ENCODE data around the gene INPP5E.

INPP5E gene

DNA sequence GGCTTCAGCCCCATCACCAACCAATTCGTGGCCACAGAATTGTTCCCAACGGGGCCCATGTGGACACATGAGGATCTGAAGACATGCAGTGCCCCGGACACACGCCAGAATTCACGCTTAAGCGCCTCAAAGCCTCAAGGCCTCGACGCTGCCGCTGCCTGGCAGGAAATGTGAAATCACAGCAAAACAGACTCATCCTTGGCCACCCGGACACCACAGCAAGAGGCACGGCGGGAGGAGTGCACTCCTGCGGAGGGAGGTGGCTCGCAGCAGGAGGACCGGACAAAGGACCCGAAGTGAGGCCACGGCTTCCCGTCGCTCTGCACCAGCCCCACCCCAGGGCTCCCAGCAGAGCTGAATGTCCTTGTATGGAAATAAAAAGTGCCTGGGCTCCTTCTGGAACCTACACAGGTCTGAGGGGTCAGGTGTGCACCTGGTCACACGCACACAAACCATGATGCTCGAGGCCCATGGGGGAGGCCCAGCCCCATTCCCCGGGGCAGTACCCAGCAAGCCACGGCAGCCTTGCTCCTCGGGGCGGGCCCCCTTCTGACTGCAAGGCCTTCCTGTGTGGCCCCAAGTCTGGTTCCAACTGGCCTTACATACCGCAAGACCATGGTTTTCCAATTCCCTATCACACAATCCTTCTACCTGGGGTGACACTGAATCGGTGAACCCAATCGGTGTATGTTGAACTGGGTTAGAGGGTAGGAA lies 33.2 kb upstream of the INPP5E start:
- no peak for DNase-seq

DNA sequence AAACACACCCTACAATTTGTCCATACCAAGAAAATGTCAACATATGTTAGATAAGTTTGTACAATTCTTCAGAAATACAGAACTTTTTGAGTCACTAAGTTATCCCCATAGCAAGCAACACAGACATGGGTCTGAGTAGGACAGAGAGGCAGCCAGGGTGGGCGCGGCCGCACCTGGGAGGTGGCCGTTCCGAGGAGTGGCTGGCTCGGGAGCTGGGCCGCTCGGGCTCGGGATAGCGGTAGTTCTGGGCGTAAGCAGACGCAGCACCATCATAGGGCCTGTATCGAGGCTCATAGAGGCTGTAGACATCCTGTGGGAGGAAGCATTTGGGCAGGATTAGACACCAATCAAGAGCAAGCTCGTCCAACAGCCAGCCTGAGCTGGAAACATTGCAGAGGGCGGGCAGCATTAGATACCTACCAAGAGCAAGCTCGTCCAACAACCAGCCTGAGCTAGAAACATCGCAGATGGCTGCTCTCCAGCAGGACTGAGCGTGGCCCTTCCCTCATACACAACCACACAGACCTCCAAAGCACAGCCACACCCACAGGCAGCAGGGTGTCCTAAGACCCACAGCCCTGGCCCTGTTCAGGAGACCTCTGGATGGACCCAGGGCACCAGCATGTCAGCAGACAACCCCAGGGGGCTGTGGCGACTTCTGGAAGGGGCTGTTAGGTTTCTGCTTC lies 32.3 kb upstream of the INPP5E start:
- no peak for DNase-seq

- DNase-seq = no peak
These were observed 31.3 kb upstream of the INPP5E start for GRCh38 chr9:136470792-136471469.

GRCh38 chr9:136470356-136470755 lies 30.7 kb upstream of the INPP5E start:
- DNase-seq = no peak

GRCh38 chr9:136467766-136468165 lies 28.1 kb upstream of the INPP5E start:
- DNase-seq = no peak

DNA sequence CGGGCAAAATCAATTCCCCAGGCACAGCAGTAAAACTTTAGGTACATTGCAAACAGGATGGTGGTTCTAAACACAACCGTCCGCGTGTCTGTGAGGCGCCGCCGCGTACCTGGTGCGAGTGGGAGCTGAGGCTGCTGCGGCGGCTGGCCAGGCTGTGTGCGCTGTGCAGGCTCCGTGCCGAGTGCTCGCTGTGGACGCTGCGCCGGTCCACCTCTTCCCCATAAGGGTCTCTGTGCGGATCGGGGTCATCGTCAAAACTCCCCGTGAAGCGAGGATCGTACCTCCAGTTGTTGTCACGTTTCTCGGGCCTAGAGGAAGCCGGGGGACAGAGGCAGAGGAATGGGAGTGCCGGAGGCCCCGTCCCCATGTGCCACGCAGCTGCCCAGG lies 26.5 kb upstream of the INPP5E start:
- no peak for DNase-seq

DNA sequence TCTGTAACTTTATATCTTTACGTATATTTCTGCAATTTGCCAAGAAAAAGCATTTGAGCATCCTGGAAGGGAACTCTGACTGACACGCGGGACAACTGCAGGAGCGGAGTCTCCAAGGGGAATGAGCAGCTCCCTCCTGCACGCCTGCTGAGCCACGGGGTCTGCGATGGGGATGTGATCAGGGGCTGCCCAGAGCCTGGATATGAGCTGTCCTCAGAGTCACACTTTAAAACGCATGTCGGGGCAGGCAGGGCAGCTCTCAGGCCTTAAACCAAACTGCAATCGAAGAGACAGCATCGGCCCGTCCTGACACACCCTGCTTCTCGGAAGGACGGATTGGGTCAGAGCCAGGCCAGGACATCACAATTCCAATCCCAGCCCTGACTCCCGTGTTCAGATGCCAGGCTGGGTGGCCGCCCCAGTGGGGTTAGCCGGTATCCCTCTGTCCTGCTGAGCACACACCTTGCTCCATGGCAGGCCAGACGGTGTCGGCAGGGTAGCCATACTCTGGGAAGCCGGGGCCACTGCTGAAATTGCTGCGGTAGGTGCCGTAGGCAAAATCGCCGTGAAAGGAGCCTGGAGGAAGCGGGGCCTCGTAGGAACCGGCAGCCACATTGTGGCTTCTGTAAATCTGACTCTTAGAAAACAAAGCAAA lies 26.0 kb upstream of the INPP5E start:
- DNase-seq = no peak

DNA sequence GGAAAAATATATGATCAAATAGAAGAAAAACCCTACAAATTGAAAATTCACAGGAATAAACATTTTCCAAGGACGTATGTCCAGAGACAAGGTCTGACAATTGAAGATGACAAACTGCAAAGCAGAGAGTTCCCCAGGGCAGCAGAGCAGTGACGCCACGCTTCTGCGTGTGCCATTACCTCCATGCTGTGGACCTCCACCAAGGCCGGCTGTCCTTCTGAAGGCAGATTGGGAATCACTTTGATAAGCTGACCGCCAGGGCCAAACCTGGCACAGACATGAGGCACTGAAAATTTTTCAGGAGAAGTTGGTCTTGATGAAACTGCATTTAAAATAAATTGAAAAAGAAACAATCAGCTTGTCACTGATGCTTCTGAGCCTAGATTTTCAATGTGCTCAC lies 24.6 kb upstream of the INPP5E start:
- DNase-seq = no peak

GRCh38 chr9:136463578-136463977 lies 23.9 kb upstream of the INPP5E start:
- DNase-seq = no peak

DNA sequence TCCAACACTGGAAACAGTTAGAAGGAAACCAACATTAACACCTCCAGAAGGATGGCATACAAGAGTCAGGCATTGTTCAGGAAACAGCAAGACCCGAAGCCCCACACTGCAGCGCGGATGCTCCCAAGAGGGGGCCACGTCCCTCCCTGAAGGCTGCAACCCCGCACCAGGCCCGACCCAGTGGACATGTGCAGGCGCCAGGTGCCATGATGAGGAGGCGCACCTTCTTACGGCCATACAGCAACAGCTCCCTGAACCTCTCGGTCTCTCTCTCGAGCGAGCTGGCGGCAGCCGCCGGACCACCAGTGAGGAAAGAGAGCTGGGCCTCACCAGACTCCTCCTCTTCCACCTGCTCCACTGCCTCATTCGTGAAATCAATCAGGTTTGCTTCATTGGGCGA lies 23.0 kb upstream of the INPP5E start:
- DNase-seq = no peak

DNA sequence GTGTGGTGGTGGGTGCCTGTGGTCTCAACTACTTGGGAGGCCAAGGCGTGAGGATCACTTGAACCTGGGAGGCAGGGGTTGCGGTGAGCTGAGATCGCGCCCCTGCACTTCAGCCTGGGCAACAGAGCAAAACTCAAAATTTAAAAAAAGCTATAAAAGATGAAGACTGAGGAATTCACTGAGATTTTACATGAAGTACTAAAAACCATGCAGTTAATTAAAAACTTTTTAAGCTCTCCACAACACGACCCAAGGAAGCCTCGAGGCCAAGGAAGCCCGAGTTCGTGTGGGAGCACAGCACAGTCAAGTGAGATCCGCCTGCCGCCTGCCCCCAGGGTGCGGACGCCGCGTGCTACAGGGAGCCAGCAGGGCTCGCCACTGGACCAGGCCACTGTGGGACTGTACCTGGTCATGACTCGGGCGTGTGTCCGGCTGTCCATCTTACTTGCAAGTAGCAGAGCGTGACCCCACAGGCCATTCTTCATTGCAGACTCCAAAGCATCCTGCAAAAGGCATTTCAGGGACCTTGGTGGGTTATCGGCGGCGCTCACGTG lies 21.2 kb upstream of the INPP5E start:
- no peak for DNase-seq

DNA sequence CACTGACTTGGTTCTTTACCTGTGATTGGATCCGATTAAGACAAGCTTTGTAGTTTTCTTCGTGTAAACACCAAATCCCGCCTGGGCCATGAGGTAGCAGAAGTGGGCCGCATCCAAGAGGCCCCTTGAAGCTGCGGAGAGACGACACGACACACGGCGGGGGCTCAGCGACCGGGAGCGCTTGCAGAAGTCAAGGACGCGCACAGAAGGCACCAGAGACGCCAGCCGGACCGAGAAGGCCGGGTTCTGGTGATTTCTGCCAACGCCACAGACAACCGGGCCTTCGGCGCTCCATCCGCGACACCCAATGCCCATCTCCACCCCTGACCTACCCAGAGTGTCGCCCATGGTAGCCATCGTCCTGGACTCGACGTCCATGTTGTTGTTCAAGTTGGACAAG lies 19.8 kb upstream of the INPP5E start:
- DNase-seq = no peak

DNA sequence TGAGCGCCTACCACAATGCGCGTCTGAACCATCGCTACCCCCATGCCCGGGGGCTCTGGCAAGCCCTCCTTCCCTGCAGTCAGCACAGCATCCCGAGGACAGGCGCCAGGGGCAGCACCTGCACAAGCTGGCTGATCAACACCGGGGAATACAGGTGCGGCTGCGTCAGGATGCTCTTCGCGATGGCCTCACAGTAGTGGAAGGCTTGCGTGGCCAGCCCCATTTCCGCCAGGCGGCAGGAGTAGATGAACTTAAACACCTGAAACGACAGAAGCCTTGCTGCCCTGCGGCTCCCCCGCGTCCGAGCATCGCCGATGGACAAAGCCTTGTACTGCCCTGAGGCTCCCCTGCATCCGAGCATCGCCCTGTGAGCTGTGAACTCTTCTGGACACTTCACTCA lies 17.7 kb upstream of the INPP5E start:
- DNase-seq = no peak

- DNase-seq = no peak
These were observed 16.6 kb upstream of the INPP5E start for GRCh38 chr9:136456258-136456657.

DNA sequence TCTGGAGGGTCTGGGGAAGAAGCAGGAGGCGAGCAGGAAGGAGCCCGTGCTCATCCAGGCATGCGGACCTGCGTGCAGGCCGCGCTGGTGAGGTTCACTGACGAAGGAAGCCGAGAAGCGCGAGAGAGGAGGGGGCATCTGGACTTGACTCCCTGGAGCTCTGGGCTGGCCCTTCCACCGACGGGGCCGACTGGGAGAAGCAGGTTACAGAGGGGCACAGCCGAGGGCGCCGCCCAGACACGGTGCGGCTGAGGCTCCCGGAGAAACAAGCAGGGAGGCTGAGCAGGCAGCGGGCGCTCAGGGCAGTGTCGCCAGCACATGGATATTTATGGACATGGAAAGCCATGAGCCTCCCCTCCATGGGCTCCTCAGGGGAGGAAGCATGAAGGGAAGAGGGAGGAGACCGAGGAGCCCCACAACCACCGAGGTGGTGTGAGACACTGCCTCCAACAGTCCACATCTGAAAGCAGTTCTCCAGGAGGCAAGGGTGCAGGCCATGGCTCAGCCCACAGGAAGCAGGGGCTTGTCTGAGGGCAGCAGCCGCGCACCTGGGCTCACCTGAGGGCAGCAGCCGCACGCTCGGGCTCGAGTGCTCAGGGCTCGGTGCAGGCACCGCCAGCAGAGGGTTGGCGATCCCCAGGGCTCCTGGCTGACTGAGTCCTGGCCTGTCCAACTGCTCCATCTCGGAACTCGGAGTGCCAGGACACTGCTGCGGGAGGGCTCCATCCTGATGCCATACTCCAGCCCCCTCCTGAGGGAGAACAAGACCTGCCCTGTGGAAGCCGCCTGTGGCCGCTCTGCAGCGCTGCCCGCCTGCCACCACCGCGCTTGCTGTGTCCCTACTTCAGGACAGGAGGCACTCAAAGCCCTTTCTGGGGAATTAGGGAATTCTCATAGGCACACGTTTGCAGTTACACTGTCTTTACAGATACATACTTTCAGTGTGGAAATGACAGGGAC lies 15.7 kb upstream of the INPP5E start:
- DNase-seq = no peak

- no peak for DNase-seq
These were observed 14.6 kb upstream of the INPP5E start for GRCh38 chr9:136454026-136454796.

DNA sequence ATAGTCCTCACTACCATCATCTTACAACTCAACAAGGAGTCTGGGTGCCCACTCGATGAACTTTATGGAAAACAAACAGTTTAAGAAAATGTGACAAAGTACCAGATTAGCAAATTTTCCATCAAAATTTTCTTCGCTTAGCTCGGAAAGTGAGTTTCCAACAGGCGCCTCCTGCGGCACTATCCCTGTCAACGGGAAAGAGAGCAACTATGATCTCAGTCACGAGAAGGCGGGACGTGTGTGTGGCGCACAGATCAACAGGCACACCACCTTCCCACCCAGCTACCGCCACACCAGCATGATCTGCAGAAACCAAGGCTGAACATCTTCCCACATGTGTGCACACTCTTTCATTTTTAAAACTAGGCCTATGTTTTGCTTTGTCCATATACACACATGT lies 13.7 kb upstream of the INPP5E start:
- no peak for DNase-seq

DNA sequence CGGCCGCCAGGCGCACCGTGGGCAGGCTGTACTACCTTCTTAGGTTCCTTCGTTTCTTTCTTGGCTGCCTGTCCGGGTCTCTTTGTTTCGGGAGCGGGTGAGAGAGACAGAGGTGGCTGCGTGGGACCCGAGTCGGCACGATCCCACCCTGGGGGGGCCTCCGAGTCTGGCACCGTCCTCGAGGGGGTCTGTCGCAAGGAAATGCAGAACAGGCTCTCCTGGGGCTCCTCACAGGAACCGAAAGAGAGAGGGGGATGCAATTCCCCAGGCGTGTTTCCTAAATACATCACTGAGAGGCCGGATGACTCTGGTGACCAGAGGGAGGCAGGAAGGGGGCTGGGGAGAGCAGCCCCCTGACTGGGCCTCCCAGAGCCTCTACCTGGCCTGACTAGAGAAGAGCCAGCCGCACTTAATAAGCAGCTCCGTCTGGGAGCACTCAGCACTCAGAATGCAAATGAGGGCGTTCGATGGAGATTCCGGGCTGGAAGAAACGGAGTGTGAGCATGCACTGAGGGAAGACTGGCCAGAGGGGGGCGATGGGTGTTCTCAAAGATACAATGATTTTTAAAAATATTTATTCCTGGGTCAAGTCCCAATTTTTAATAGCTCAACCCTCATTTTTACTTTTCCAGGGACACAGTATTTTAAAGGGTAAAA lies 11.7 kb upstream of the INPP5E start:
- DNase-seq = no peak

DNA sequence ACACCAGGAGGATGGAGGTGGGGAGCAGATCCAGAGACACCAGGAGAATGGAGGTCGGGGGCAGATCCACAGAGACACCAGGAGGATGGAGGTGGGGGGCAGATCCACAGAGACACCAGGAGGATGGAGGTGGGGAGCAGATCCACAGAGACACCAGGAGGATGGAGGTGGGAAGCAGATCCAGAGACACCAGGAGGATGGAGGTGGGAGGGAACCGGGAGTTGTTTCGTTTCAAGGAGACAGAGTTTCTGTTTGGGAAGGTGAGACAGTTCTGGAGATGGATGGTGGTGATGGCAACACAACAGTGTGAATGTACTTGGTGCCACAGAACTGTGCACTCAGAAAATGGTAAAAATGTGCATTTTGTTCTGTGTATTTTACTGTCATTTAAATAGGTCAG lies 9.0 kb upstream of the INPP5E start:
- no peak for DNase-seq

DNA sequence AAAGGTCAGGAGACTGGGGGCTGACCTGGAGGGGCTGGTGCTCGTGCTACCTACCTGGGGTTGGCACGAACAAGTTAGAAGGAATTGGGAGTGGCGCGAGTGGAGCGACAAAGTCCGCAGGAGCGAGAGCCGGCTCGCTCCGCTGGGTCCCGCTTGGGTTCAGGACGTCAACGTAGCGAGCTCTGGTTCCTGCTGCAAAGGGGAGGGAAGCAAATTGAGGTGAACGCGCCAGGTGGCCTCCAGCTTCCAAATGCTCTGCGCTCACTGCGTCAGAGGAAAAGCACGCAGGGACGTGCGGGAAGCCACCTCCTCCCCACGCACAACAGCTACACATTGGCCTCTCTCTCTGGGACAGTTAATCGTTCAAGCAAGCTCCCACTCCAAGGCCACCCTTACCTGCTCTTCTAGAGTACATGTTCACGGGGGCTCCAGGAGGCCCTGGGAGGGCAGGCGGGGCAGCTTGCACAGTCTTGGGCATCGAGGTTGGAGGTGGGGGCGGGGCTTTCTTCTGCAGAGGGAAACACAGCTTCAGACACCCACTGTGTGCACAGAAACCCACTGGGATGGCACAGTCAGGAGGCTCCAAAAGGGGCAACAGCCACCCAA lies 7.6 kb upstream of the INPP5E start:
- no peak for DNase-seq

Data from CD4-positive, alpha-beta T cell treated with Interleukin-1 beta for 1 hour (primary cell).